ENCODE measurements around the gene FRAS1.
"Not testable (repeated sequence)": the region's sequence is repeated elsewhere in the genome, so short reads cannot be mapped to it uniquely, and the experiment has no call there.

The FRAS1 gene

DNA sequence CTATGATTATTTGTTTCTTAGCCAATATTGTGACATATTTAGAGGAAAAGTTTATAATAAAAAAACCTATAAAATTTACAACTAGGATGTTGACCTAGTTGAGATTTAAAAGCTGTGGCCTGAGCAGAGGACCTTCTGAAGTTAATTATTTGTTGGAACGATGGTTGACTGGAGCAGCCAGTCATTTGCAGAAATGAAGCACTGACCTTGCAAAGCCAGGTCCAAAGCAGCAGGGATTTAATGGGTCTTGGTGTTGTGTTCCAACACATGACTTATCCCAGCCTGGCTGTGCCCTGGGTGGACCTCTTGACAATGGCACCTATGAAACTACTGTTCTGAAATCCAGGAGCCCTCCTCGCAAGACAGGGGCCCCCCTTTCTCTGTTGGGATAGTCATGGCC is 235.2 kb downstream of the FRAS1 start:
- no peak for DNase-seq (ENCODE audit: low spot score)

DNA sequence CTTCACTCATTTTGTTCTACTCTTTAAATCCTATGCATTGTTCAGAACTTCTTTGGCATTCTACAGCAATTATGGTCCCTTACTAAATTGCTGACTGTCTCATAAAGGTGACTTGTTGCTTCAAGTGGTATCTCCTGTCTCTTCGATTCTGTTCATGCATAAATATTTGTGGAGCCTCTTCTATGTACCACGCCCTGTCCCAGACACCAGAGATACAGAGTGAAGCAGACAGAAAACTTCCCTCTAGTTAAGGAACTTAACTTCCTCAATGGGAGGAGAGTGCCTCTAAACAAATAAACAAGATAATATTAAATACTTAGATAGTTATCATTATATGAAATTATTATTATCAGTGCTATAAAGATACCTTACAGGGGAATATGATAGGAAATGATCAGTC is 235.7 kb downstream of the FRAS1 start:
- DNase-seq (ENCODE audit: low spot score) = no peak

DNA sequence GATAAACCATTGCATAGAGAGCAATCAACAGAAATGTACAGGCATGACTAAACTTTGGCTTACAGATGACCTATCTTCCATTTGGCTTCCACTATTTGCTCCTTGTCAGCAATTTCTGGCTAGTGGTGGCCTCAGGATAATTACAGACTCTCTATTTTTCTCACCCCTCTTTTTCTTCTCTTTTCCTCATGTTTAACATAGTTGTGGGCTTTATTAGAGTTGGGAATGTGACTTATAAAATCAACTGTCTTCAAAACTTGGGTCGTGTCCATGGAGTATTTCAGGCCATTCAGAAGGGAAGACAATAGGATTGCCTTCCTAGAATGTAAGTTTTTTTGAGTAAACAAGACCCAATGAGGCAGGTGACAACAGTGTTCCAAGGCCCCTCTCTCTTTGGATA is 236.2 kb downstream of the FRAS1 start:
- no peak for DNase-seq (ENCODE audit: low spot score)

DNA sequence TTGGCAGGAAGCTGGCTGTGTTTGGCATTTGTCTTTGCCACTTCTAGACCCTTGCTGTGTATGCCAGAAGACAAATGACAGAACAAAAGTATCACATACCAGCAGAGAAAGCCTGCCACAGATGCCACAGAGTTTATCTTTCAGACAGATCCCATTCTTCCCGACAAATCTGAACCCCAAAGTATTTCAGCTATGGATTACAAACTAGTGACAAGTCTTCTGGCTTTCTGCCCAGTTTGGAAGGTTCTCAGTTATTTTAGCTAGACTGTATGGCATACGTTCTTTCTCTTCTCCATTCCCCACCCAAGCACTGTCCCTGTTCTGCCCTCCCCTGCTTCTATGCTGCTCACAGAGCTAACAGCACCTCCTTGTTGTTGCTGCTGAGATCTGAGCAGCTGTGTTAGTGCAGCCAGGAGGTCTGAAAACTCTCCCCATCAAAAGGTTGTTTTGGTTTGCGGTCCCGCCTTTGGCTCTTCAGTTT is 236.7 kb downstream of the FRAS1 start:
- peak; percentile 32 for DNase-seq (ENCODE audit: low spot score)

DNA sequence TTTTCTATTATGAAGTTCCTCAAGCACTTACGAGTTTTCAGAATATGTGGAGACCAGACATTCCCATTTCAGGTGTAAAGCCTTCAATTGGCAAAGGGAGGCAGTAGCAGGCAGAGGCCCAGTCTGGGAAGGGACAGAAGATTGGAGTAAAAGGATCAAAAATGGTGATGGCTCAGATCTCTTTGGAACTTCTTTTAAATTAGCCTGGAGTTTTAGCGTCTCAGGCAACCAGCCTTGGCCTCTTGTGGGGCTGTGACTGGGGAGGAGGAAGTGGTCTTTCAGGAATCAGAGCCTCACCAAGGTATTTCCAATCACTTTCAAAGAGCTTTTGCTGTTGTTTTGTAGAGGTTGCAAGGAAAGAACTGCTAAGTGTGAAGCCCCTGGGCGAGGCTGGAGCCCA is 239.1 kb downstream of the FRAS1 start:
- no peak for DNase-seq (ENCODE audit: low spot score)

DNA sequence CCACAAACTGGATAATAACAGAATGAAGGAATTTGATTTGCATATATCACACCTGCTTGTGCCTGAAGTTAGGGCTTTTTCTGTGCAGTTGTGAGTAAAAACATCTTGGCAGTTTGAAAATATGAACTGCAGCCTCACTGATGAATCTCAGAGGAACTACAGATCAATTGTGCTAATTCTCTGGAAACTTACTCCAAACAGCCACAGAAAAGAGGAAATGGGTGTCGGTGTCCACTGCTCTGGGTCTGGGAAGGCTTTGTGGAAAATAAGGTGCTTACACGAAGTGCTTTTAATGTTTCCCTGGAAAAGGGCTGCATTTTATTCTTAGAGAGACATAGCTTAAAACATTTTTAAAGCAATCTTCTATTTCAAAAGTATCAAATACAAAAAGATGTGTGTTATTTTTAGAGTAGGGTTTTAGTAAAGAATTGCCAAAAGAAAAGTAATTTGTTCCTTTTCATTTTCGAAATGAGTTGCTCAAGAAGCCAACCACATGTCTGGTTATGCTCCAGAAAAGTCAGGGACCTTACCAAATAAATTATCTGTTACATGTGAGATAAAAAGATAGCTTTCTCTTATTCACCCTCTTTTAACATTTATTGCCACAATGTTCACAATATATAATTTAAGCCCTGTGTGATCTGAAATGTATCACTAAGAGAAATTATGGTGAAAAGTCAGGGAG is 240.1 kb downstream of the FRAS1 start:
- DNase-seq (ENCODE audit: low spot score) = no peak

DNA sequence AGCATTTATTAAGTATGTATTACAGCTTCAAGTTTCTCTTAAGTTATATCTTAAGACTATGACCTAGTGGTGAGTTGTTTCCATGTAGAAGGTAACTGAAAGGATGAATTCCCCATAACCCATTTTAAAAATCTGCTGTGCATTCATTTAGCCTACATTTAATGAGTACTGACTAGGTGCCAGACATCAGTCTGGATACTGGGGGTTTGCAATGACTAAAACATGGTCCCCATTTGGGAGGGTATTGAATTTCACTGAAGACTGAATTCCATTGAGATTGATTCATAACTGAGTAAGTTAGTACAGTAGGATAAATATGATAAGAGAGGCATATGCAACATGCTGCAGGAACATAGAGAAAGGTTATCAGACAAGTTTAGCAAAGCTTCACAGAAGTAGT is 241.5 kb downstream of the FRAS1 start:
- DNase-seq (ENCODE audit: low spot score) = peak; percentile 40

DNA sequence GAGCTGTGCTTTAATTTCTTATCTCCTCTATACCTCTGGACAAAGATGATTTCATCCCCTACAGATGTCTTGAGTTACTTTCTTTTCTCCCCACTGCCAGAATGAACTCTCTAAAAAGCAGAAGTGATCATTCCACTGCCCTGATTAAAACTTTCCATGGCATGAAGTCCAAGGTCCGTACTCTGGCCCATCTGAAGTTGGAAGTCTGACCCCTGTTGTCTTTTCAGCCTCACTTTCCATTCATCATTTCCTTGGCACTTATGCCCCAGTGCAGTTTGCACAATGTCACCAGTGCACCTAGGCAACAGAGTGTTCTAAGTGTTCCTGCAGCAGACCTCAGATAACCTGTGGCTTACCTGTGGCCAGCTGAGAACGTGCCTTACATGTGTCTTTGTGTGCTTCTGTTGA is 242.4 kb downstream of the FRAS1 start:
- DNase-seq (ENCODE audit: low spot score) = no peak

DNA sequence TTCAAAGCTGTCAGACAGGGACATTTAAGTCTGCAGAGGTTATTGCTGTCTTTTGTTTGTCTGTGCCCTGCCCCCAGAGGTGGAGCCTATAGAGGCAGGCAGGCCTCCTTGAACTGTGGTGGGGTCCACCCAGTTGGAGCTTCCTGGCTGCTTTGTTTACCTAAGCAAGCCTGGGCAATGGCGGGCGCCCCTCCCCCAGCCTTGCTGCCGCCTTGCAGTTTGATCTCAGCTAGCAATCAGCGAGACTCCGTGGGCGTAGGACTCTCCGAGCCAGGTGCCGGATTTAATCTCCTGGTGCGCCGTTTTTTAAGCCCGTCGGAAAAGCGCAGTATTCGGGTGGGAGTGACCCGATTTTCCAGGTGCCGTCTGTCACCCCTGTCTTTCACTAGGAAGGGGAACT is 250.1 kb downstream of the FRAS1 start:
- DNase-seq (ENCODE audit: low spot score) = not testable (repeated sequence)

DNA sequence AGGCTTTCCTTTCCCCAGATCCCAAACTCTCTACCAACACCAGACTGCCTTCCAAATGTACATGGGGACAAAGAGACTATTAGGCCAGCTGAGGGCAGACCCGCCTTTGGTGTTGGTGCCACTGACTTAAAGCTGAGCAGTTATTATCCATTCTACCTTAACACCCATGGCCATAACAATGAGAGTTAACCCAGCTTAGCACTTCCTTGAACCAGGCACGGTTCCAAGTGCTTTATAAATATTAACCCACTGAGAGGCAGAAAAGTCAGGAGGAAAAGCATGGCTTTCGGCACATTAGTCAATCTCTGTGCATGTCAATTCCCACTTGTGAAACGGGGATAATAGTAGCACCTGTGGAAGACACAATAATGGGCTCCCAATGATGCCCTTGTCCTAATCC is 251.4 kb downstream of the FRAS1 start:
- no peak for DNase-seq (ENCODE audit: low spot score)

DNA sequence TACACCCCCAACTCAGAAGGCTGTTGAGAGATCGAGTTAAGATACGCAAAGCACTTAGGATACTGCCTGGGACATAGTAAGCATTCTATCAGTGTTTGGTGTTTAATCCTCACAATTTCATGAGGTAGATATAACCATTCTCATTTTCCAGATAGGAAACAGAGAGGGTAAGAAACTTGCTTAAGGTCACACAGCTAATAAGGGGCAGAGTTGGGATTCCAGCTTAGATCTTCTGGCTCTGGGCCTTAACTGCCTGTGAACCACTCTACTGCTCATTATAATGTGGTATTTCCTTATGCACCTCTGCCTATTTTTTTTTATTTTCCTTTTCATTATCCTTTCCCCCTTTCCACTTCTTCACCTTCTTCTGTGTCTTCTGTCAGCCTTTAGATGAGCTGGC is 252.2 kb downstream of the FRAS1 start:
- no peak for DNase-seq (ENCODE audit: low spot score)

DNA sequence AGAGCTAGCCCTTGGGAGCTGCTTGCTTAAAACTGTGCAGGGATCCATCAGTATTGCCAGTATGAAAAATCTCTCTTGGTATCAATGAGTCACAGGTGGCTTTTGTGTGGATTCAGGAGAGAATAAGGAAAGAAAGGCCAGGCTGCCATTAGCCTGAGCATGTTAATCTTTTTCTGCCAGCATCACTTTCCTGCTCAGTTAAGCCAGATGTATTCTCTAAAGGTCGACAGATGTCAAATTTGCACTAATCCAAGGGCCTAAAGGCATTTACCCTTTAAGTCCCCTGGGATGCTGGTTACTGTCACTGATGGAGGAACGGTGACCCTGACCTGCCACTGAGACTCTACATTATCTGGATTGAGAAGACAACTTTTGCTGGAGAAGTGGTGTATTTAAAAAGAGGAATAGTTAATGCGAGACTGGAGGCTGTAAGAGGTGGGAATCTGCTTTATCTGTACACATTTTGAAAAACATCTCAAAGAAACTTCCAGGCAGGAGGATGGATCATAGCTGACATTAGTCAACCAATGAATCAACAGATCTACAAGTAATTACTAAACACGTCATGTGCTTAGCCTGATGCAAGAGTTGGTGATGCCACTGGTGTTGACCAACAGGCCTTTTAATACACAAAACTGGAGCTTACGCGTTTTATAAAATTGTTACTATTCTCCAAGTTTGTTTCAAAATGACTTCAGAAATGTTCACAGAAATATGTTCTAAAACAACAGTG is 253.1 kb downstream of the FRAS1 start:
- peak; percentile 52 for DNase-seq (ENCODE audit: low spot score)

DNA sequence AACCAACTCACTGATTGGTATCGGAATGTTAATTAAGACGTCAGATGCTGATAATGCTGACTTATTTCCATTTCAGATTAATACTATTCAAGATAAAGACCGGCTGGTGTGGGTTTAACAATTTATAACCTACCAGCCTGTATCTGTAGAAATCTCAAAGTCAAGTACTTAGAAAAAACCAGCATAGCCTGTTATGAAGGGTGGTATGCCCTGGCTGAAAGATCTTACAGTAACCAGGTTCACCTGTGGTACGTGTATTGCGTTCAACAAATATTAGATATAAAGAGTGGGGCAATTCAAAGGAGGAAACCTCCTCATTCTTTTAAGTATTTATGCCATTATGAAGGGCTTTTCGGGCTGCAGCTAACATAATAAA is 253.6 kb downstream of the FRAS1 start:
- no peak for DNase-seq (ENCODE audit: low spot score)

DNA sequence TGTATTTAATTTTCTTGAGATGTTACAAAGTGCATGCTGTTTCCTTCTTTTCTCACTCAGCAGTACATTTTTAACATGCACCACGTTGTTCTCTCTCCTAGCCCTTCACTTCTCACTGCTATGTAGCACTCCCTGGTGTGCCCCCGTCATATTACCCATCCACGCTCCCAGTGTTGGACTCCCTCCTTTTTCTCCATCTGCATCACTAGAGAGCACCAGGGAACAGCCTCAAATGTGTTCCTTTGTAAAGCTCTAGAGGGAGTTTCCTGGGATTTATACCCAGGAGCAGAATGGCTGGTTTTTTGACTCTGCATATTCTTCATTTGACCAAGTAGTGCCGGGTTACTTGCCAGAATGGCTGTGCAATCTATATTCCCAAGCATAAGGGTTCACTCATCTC is 254.2 kb downstream of the FRAS1 start:
- DNase-seq (ENCODE audit: low spot score) = no peak

DNA sequence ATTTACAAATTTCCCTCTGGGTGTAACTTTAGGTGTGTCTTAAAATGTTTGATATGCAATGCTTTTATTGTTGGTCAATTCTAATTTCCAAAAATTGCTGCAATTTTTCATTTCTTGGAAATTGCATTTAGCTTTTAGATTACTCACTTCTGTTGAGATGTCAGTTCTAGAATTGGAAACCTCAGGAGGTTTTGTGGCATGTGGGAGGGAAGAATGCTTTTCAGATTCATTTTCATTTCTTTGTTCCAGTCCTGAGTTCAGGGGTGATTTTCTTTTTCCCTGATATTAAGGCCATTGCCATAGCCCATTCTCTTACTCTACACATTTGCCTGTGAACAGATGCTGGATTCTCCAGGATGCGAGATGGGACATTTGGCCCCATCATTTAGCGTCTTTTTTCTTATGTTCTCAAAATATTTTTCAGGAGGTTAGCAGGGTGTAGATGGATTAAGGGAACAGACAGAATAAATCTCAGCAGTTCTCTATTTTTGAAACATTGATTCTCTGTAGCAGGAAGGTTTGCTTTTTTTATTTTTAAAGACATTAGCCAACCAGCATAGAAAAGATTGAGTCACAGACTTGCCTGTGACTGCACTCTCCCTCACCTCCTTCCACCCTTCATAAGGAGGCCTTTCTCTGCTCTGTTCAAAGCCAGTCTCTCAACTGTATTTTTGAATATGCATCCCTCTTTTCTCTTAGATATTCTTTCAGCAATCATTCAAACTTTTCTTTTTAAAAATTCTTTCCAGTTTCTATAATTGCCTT is 256.0 kb downstream of the FRAS1 start:
- DNase-seq (ENCODE audit: low spot score) = no peak

DNA sequence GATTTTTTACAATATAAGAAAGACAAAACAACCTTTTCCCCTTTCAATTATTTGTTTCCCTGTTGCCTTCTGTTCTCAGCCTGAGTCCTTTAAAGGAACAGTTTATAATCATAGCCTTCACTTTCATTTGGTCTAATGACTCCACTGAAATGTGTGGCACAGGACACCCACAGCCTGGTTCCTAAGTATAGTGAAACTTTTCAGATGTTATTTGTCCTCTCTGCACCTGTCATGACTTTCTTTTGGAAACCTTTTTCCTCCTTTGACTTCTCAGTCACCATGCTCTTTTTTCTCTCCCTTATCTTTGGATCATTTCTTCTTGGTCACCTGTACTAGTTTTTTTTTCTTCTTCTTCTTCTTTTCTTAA is 256.6 kb downstream of the FRAS1 start:
- DNase-seq (ENCODE audit: low spot score) = no peak

DNA sequence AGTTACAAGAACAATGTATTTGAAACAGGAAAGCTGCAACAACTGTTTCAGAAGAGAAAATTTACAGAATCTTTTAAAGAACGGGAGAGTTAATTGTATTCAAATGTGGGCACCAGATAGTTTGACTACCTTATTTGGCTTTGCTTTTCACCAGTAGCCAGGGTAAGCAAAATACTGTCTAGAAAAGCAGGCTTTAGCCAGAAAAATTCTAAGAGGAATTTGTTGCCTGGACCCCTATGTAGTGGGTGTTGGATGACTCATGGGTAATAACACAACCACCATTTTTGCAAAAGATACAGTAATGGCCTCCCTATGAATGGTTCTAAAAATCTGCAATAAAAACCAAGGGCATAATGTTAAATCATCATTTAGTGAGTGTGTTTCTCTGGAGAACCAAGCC is 261.0 kb downstream of the FRAS1 start:
- no peak for DNase-seq (ENCODE audit: low spot score)

DNA sequence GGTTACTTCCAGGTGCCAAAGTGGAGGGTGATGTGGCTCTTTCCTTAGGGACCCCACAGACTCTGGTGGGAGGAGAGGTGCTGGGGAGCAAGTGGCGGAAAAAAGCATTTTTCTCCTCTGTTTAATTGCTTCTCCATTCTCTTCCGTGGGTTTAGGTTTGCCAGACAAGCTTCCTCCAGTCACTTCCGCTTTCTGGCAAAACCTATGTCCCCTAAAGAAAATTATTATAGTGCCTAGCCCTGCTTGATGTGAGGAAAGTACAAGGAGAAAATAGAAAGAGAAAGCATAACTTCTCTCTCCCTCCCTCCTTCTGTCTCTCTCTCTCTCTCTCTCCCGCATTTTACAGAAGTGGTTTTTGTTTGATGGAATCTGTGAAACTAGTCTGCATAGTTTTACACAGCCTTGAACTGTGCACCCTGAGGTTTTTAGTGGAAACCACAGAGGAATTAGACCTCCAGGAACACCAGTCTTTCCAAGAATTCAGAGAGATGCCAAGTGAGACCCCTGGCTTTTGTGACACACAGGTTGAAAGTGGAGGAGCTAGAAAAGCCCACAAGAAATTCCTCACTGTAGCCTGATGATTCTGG is 263.3 kb downstream of the FRAS1 start:
- DNase-seq (ENCODE audit: low spot score) = no peak

DNA sequence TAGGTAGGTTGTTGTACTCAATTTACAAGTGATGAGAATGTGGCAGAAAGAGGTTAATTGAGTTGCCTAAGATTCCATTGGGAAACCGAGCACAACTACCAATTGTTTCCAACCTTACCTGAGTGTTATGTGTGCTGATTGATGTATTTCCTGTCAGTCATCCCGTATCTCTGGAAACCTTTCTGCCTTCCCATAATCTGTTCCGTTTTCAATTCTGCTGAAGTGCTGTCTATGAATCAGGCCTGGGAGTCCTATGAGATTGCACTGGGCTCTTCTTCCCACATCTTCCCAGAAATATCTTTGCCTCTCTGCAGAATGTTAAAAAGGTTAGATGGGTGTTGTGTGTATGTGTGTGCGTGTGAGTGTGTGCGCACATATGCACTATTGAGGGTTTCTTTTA is 264.9 kb downstream of the FRAS1 start:
- DNase-seq (ENCODE audit: low spot score) = no peak

DNA sequence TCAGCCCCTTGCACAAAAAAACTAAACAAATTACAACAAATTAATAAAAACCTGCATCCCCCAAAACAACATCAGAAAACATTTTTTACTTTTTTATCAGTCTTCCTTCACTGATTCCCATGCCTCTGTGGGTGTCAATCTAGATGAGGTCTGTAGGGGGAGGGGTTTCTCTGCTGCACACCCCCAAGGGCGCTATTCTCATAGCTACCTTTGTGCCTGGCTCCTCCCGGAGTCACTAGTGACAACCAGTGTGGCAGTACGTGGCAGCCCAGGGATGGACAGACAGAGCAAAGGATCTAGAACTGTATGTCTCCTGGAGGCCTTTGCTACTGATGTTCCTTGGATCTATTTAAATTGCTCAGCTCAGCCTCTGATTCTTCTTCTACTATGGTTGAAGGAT is 266.3 kb downstream of the FRAS1 start:
- DNase-seq (ENCODE audit: low spot score) = no peak

DNA sequence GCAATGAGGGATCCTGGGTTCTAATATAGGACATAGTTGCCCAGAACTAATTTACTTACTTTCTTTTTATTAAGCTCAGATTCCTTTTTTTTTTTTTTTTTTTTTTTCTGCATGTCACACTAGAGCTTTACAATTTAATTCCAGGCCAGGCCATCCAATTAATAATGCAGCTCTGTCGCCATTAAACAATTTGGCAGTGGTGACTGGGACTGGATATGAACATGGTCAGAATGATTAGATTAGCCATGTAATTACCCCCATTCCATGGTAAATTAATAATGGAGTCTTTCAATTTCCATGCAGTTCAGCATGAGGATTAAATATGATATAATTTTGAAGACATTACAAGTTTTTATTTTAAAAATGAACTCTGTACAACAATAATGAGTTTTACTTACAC is 267.5 kb downstream of the FRAS1 start:
- DNase-seq (ENCODE audit: low spot score) = no peak

DNA sequence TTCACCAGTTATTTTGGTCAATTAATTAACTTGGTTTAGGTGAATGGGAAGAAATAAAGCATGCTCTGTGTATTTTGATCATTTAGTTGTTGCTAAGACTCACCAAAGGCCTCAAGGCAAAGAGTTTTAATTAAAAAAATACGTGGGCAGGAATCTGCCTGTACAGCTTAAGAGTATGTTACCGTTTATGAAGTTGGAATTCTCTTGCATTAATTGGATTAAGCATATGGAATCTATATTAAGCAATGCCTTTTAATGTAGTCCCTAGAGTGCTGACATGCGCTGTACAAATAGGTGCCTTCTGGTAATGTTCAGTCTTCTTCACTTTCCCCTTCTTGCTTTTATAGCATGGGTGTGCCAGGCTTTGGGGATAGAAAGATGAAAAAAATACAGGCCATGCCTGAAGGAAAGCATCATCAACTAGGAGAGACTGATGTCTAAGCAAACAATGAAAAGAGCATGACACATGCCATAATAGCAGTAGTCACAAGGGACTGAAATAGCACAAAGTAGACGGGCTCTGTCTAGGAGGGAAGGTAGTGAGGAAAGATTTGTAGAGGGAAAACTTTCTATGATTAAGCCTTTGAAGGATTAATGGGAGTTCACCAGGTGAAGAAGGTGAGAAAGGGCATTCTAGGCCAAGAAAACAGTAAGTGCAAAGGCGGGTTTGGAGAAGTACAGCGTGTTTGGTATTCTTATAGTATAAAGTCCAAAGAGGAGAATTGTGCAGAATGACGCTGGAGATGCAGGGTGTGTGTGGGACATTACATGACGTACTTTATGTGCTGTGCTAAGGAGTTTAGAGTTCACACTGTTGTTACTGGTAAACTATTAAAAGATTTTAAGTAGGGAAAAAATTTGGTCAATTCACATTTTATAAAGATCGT is 268.4 kb downstream of the FRAS1 start:
- DNase-seq (ENCODE audit: low spot score) = no peak
